ENCODE data around the gene OR2F1. TPM values are rescaled to one million over a fixed set of nuclear protein-coding genes. Genes with fewer than 3 reads are reported as not detected.
"Not testable (repeated sequence)": the region's sequence is repeated elsewhere in the genome, so short reads cannot be mapped to it uniquely, and the experiment has no call there.

OR2F1 gene
- polyA plus RNA-seq, 4 donors = 0.03 TPM; not detected in 3

DNA sequence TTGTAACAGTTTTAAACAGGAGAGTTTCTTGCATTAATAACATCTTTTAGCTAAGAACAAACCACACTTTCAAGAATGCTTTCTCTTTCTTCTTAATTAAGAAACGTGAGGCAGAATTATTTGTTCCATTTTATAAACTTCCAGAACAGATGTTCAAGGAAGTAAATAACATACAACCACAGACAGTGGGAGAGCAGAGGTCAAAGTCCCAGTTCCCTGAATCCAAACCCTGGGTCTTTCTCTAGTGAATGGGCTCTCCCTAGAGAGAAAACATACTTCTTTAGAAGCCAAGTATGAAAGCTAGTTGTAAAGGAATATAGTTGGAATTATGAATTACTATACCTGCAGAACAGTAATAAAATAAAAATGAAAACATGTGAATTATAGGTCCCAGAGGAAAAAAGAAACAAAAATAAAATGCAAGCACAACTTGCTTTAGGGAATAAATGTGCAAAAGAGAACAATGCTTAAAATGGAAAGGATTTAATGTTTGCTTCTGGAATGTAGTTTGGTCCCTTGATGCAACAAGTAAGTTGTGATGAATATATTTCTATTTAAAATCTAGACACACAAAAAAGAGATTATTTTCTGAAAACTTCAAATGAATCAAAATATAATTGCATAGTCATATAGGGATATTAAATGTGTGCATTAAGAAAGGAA is 51.5 kb downstream of the OR2F1 start:
- Histone ChIP-seq H3K27me3 (ENCODE audit: control insufficient read depth in 3 of 3, insufficient read depth in 3 of 3, low read length in 3 of 3) (no peaks in the 10 kb centered on the region), H3K36me3 (ENCODE audit: control insufficient read depth in 3 of 3, insufficient read depth in 2 of 3, low read depth in 1 of 3, low read length in 3 of 3) (no peaks in the 10 kb centered on the region), H3K9me3 (ENCODE audit: control insufficient read depth in 2 of 2, insufficient read depth in 1 of 2, low read depth in 1 of 2, low read length in 1 of 2) (peaks cover 0 to 18% of the 10 kb centered on the region in 2 donors), H3K27ac (ENCODE audit: low read depth in 1 of 3, low read length in 2 of 3) (no peak overlapping the region), H3K4me3 (ENCODE audit: low read depth in 1 of 3, low read length in 3 of 3) (no peak overlapping the region), H3K4me1 (ENCODE audit: control insufficient read depth in 3 of 3, insufficient read depth in 2 of 3, low read depth in 1 of 3, low read length in 2 of 3) (peaks cover 0 to 4% (median 0%) of the 10 kb centered on the region in 3 donors)
- WGBS, 3 donors = 3 to 20% (median 4%) methylated on average over 1 of the region's 1 CpG
- DNase-seq (peak; percentile 39 to 53), FAIRE-seq (no peak)

DNA sequence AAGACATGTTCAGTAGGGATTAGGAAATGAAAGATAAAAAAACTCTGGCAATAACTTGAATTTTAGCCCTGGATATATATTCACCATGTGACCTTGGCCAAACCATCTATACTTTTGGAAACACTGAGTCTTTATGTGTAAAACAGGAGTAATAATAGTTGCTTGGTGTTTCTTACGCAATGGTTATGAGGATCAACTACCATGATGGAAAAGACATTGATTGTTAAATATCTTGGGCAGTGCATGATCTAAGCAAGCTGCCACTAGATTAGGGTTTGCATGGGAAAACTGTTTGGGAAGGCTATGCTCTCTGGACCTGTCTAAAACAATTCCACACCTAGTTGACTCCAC is 52.0 kb downstream of the OR2F1 start:
- DNase-seq = no peak
- Histone ChIP-seq H3K4me3 (ENCODE audit: low read depth in 1 of 3, low read length in 3 of 3) (no peak overlapping the region), H3K9me3 (ENCODE audit: control insufficient read depth in 2 of 2, insufficient read depth in 1 of 2, low read depth in 1 of 2, low read length in 1 of 2) (peaks cover 0 to 22% of the 10 kb centered on the region in 2 donors), H3K36me3 (ENCODE audit: control insufficient read depth in 3 of 3, insufficient read depth in 2 of 3, low read depth in 1 of 3, low read length in 3 of 3) (no peaks in the 10 kb centered on the region), H3K27ac (ENCODE audit: low read depth in 1 of 3, low read length in 2 of 3) (no peak overlapping the region), H3K4me1 (ENCODE audit: control insufficient read depth in 3 of 3, insufficient read depth in 2 of 3, low read depth in 1 of 3, low read length in 2 of 3) (peaks cover 0 to 4% (median 0%) of the 10 kb centered on the region in 3 donors), H3K27me3 (ENCODE audit: control insufficient read depth in 3 of 3, insufficient read depth in 3 of 3, low read length in 3 of 3) (no peaks in the 10 kb centered on the region)
- 89 to 100% (median 95%) methylated on average over 1 of the region's 1 CpG for WGBS, 3 donors
- no peak for FAIRE-seq

DNA sequence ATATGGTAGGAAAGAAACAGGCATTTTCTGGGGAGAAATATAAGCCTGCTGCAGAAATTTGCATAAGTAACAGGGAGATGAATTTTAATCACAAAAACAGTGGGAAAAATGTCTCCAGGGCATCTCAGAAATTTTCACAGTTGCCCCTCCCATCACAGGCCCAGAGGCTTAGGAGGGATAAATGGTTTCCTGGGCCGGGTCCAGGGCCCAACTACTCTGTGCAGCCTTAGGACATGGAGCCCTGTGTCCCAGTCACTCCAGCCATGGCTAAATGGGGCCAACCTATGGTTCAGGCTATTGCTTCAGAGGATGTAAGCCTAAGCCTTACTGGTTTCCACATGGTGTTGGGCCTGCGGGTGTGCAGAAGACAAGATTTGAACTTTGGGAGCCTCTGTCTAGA is 54.7 kb downstream of the OR2F1 start:
- DNase-seq (no peak), FAIRE-seq (no peak)
- 62 to 83% (median 79%) methylated on average over 2 of the region's 2 CpGs for WGBS, 3 donors

DNA sequence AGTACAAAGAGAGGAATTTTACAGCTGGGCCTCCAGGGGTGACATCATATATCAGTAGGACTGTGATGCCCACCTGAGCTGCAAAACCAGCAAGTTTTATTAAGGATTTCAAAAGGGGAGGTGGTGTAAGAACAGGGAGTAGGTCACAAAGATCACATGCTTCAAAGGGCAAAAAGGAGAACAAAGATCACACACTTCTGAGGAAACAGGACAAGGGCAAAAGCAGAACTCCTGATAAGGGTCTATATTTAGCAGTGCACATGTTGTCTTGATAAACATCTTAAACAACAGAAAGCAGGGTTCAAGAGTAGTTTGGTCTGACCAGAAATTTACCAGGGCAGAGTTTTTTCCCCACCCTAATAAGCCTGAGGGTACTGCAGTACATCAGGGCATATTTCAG is 55.4 kb downstream of the OR2F1 start:
- not testable (repeated sequence) for H3K27ac ChIP-seq (ENCODE audit: low read depth in 1 of 3, low read length in 2 of 3); H3K27me3 ChIP-seq (ENCODE audit: control insufficient read depth in 3 of 3, insufficient read depth in 3 of 3, low read length in 3 of 3); H3K4me3 ChIP-seq (ENCODE audit: low read depth in 1 of 3, low read length in 3 of 3); H3K36me3 ChIP-seq (ENCODE audit: control insufficient read depth in 3 of 3, insufficient read depth in 2 of 3, low read depth in 1 of 3, low read length in 3 of 3); FAIRE-seq; H3K4me1 ChIP-seq (ENCODE audit: control insufficient read depth in 3 of 3, insufficient read depth in 2 of 3, low read depth in 1 of 3, low read length in 2 of 3); DNase-seq
- H3K9me3 ChIP-seq (ENCODE audit: control insufficient read depth in 2 of 2, insufficient read depth in 1 of 2, low read depth in 1 of 2, low read length in 1 of 2) = peaks cover 0 to 22% of the 10 kb centered on the region in 2 donors

More for the DNA sequence above, 54.7 kb downstream of the OR2F1 start:
- peaks cover 0 to 4% (median 0%) of the 10 kb centered on the region in 3 donors for H3K4me1 ChIP-seq (ENCODE audit: control insufficient read depth in 3 of 3, insufficient read depth in 2 of 3, low read depth in 1 of 3, low read length in 2 of 3)
- no peak overlapping the region for H3K27ac ChIP-seq (ENCODE audit: low read depth in 1 of 3, low read length in 2 of 3)
- H3K4me3 ChIP-seq (ENCODE audit: low read depth in 1 of 3, low read length in 3 of 3) = no peak overlapping the region
- H3K27me3 ChIP-seq (ENCODE audit: control insufficient read depth in 3 of 3, insufficient read depth in 3 of 3, low read length in 3 of 3) = no peaks in the 10 kb centered on the region
- no peaks in the 10 kb centered on the region for H3K36me3 ChIP-seq (ENCODE audit: control insufficient read depth in 3 of 3, insufficient read depth in 2 of 3, low read depth in 1 of 3, low read length in 3 of 3)
- H3K9me3 ChIP-seq (ENCODE audit: control insufficient read depth in 2 of 2, insufficient read depth in 1 of 2, low read depth in 1 of 2, low read length in 1 of 2) = peaks cover 0 to 22% of the 10 kb centered on the region in 2 donors

DNA sequence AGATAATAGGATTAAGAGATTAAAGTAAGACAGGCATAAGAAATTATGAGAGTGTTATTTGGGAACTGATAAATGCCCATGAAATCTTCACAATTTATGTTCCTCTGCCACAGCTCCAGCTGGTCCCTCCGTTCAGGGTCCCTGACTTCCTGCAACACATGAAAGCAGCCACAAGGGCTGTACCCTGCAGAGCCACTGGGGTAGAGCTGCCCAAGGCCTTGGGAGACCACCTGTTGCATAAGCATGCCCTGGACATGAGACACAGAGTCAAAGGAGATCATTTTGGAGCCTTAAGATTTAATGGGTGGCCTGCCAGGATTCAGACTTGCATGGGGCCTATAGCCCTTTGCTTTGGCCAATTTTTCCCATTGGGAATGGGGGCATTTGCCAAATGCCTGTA is 56.2 kb downstream of the OR2F1 start:
- not testable (repeated sequence) for H3K4me3 ChIP-seq (ENCODE audit: low read depth in 1 of 3, low read length in 3 of 3); FAIRE-seq; H3K36me3 ChIP-seq (ENCODE audit: control insufficient read depth in 3 of 3, insufficient read depth in 2 of 3, low read depth in 1 of 3, low read length in 3 of 3); H3K4me1 ChIP-seq (ENCODE audit: control insufficient read depth in 3 of 3, insufficient read depth in 2 of 3, low read depth in 1 of 3, low read length in 2 of 3); H3K27me3 ChIP-seq (ENCODE audit: control insufficient read depth in 3 of 3, insufficient read depth in 3 of 3, low read length in 3 of 3); H3K27ac ChIP-seq (ENCODE audit: low read depth in 1 of 3, low read length in 2 of 3); DNase-seq
- 83 to 89% (median 83%) methylated on average over 1 of the region's 1 CpG for WGBS, 3 donors
- peaks cover 0 to 22% of the 10 kb centered on the region in 2 donors for H3K9me3 ChIP-seq (ENCODE audit: control insufficient read depth in 2 of 2, insufficient read depth in 1 of 2, low read depth in 1 of 2, low read length in 1 of 2)

DNA sequence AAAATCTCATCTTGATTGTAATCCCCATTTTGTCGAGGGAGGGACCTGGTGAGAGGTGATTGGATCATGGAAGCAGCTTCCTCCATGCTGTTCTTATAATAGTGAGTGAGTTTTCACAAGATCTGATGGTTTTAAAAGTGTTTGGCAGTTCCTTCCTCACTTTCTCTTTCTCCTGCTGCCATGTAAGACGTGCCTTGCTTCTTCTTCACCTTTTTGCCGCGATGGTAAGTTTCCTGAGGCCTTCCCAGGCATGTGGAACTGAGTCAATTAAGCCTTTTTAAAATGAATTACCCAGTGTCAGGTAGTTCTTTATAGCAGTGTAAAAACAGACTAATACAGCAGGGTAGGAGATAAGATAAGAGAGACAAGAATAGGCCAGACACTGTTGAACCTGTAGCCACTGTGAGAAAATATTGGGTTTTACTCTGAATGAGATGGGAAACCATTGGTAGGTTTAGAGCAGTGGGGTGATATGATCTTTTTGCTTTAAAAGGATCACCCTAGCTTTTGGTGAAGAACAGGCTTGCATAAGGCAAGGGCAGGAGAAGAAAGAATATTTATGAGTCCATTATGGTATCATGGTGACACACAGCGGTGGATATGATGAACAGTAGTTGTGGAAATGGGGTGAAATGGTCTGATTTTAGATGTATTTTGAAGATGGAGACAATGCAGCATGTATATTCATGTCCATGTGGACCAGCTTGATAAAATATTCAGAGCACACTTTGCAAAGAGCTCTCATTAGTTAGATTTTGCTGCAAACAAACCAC is 57.0 kb downstream of the OR2F1 start:
- Histone ChIP-seq H3K27ac (ENCODE audit: low read depth in 1 of 3, low read length in 2 of 3) (no peak overlapping the region), H3K4me3 (ENCODE audit: low read depth in 1 of 3, low read length in 3 of 3) (no peak overlapping the region), H3K4me1 (ENCODE audit: control insufficient read depth in 3 of 3, insufficient read depth in 2 of 3, low read depth in 1 of 3, low read length in 2 of 3) (no peaks in the 10 kb centered on the region), H3K27me3 (ENCODE audit: control insufficient read depth in 3 of 3, insufficient read depth in 3 of 3, low read length in 3 of 3) (no peaks in the 10 kb centered on the region), H3K36me3 (ENCODE audit: control insufficient read depth in 3 of 3, insufficient read depth in 2 of 3, low read depth in 1 of 3, low read length in 3 of 3) (no peaks in the 10 kb centered on the region), H3K9me3 (ENCODE audit: control insufficient read depth in 2 of 2, insufficient read depth in 1 of 2, low read depth in 1 of 2, low read length in 1 of 2) (peaks cover 0 to 22% of the 10 kb centered on the region in 2 donors)
- FAIRE-seq = no peak
- 58 to 70% (median 67%) methylated on average over 5 of the region's 5 CpGs for WGBS, 3 donors
- DNase-seq = no peak

Other genes starting within 250 kb of the OR2F1 start
- not detected for gene CTAGE6, start 197.1 kb upstream of the OR2F1 start, polyA plus RNA-seq
- gene TCAF1, start 52.7 kb upstream of the OR2F1 start, polyA plus RNA-seq = 10 to 100 TPM in 2 of 4 donors, 1 to 10 TPM in 2; 8.1 to 60.5 (median 12.9) TPM
- gene OR2F2, start 19.6 kb upstream of the OR2F1 start, polyA plus RNA-seq = not detected
- gene OR6B1, start 45.5 kb downstream of the OR2F1 start, polyA plus RNA-seq = under 1 TPM in 1 of 4 donors, not detected in 3; 0.01 TPM
- gene OR2A5, start 94.1 kb downstream of the OR2F1 start, polyA plus RNA-seq = under 1 TPM in 1 of 4 donors, not detected in 3; under 0.01 TPM
- gene OR2A25, start 115.0 kb downstream of the OR2F1 start, polyA plus RNA-seq = under 1 TPM in 1 of 4 donors, not detected in 3; 0.03 TPM
- gene OR2A12, start 131.4 kb downstream of the OR2F1 start, polyA plus RNA-seq = under 1 TPM in 1 of 4 donors, not detected in 3; 0.03 TPM
- gene OR2A2, start 154.7 kb downstream of the OR2F1 start, polyA plus RNA-seq = not detected
- under 1 TPM in 1 of 4 donors, not detected in 3; 0.07 TPM for gene OR2A14, start 168.3 kb downstream of the OR2F1 start, polyA plus RNA-seq
- gene CTAGE4, start 228.6 kb downstream of the OR2F1 start, polyA plus RNA-seq = 10 to 100 TPM in 2 of 4 donors, 1 to 10 TPM in 1, under 1 TPM in 1; 0.48 to 16.5 (median 9.5) TPM
- gene ARHGEF35, start 241.0 kb downstream of the OR2F1 start, polyA plus RNA-seq = 10 to 100 TPM; 23.6 to 46.1 (median 37.1) TPM

Data from small intestine (tissue), 7 donors.